HL-60 (cell line): ENCODE data around the gene USH1C.

Source experiments
- DNase-seq, 2 experiments: peaks; one replicate each; pipeline ENCODE4 v3.0.0-alpha.2; 2010 to 2020; ENCODE audit warnings: low read depth in 1 of 2, low spot score in 1 of 2
- H3K27ac ChIP-seq: fragments of 250-450 bp; sonication (Bioruptor Pico); replicated peaks from 2 replicates; pipeline ENCODE4 v1.5.1; 2020; ENCODE audit warnings: mild to moderate bottlenecking, moderate library complexity
- H3K27me3 ChIP-seq: fragments of 250-450 bp; sonication (Bioruptor Pico); 2 replicates; pipeline ENCODE4 v1.5.1; 2021; ENCODE audit warnings: mild to moderate bottlenecking, moderate library complexity; ENCODE audit not compliant: insufficient read depth, poor library complexity, severe bottlenecking
- H3K4me3 ChIP-seq: replicated peaks from 2 replicates; pipeline ENCODE4 v1.5.1; 2011; ENCODE audit warnings: mild to moderate bottlenecking, control low read depth, low read length; ENCODE audit not compliant: insufficient read depth
- CTCF ChIP-seq: IDR thresholded peaks from one replicate; pipeline ENCODE4 v1.5.1; 2011; ENCODE audit warnings: low read length, control low read depth, inconsistent platforms; ENCODE audit not compliant: insufficient read depth
- GABPA ChIP-seq: IDR thresholded peaks from 2 replicates; pipeline ENCODE4 v1.6.1; 2012; ENCODE audit warnings: low read depth
- POLR2AphosphoS5 ChIP-seq: IDR thresholded peaks from 2 replicates; pipeline ENCODE4 v1.6.1; 2012; ENCODE audit warnings: low read depth
- SPI1 ChIP-seq: IDR thresholded peaks from 2 replicates; pipeline ENCODE4 v1.6.1; 2012; ENCODE audit warnings: low read depth, mild to moderate bottlenecking, borderline replicate concordance
- TF ChIP-seq, protein P1 (sequence below): IDR thresholded peaks from 2 replicates; pipeline ENCODE4 v1.6.1; 2012; ENCODE audit warnings: low read depth; ENCODE audit not compliant: insufficient replicate concordance

Gene USH1C

DNA sequence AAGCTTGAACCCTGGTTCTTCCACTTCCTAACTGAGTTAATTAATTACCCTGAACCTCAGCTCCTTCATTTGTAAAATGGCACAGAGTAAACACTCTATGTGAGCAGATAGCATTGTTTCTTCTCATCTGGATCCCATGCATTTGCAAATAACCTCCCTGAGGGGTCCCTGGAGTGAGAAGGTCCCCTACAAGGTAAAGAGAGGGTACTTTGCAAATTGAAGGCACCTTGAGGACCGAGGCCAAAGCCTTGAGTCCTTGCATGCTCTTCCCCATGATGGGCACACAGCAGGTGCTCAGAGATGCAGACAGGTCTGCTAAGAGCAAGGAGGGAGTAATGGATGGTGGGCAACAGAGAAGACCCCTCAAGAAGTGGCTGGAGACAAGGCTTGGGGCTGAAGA, 36.1 kb upstream of the USH1C start:
- TF ChIP-seq POLR2AphosphoS5 = no peak
- TF ChIP-seq, protein P1, sequence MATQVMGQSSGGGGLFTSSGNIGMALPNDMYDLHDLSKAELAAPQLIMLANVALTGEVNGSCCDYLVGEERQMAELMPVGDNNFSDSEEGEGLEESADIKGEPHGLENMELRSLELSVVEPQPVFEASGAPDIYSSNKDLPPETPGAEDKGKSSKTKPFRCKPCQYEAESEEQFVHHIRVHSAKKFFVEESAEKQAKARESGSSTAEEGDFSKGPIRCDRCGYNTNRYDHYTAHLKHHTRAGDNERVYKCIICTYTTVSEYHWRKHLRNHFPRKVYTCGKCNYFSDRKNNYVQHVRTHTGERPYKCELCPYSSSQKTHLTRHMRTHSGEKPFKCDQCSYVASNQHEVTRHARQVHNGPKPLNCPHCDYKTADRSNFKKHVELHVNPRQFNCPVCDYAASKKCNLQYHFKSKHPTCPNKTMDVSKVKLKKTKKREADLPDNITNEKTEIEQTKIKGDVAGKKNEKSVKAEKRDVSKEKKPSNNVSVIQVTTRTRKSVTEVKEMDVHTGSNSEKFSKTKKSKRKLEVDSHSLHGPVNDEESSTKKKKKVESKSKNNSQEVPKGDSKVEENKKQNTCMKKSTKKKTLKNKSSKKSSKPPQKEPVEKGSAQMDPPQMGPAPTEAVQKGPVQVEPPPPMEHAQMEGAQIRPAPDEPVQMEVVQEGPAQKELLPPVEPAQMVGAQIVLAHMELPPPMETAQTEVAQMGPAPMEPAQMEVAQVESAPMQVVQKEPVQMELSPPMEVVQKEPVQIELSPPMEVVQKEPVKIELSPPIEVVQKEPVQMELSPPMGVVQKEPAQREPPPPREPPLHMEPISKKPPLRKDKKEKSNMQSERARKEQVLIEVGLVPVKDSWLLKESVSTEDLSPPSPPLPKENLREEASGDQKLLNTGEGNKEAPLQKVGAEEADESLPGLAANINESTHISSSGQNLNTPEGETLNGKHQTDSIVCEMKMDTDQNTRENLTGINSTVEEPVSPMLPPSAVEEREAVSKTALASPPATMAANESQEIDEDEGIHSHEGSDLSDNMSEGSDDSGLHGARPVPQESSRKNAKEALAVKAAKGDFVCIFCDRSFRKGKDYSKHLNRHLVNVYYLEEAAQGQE = no peak
- no peak for TF ChIP-seq SPI1
- TF ChIP-seq CTCF = no peak
- no peak for TF ChIP-seq GABPA
- Histone ChIP-seq H3K27ac (no peak overlapping the region), H3K4me3 (no peak overlapping the region), H3K27me3 (no peaks in the 10 kb centered on the region)
- DNase-seq = no peak

- Histone ChIP-seq H3K4me3 (no peak overlapping the region), H3K27me3 (no peaks in the 10 kb centered on the region), H3K27ac (no peak overlapping the region)
- TF ChIP-seq, protein P1 = no peak
- TF ChIP-seq POLR2AphosphoS5 = no peak
- TF ChIP-seq SPI1 = no peak
- no peak for TF ChIP-seq CTCF
- TF ChIP-seq GABPA = no peak
- DNase-seq = no peak
Observed at GRCh38 chr11:17579451-17579850, 35.2 kb upstream of the USH1C start.

DNA sequence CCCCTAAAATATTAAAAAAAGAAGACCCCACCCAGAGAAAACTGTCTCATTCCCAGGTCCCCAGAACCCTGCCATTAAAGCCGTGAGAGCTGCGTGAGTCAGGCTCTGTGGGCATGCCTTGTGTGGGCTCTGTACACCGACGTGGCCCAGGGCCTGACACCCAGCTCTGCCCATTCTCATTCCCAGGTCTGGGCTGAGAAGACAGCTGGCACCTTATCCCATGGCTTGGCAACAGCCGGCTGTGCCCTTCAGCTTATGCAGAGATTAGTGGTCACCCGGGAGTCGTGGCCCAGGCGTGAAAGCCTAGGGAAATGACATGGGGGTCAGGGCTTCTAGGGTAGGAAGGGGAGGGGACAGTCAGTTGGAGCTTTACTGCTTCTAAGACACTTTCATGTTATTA, 34.7 kb upstream of the USH1C start:
- no peaks in the 10 kb centered on the region for H3K27me3 ChIP-seq
- no peak overlapping the region for H3K27ac ChIP-seq
- no peak for DNase-seq
- TF ChIP-seq CTCF (no peak), POLR2AphosphoS5 (no peak), GABPA (no peak), SPI1 (no peak)
- TF ChIP-seq, protein P1 = no peak
- no peak overlapping the region for H3K4me3 ChIP-seq
